MM.1S (cell line): ENCODE measurements around the gene TBX5.

Experiments used
- EZH2 ChIP-seq: fragments of 300-600 bp; sonication (generic); optimal IDR thresholded peaks from 2 replicates; pipeline ENCODE3; 2017; ENCODE audit warnings: low read depth, mild to moderate bottlenecking, antibody characterized with exemption, low read length, mixed read lengths
- TF ChIP-seq, protein P1 (sequence below): fragments of 300-600 bp; sonication (generic); IDR thresholded peaks from 2 replicates; pipeline ENCODE4 v1.5.1; 2016; ENCODE audit warnings: antibody characterized with exemption, low read length, mixed read lengths

DNA sequence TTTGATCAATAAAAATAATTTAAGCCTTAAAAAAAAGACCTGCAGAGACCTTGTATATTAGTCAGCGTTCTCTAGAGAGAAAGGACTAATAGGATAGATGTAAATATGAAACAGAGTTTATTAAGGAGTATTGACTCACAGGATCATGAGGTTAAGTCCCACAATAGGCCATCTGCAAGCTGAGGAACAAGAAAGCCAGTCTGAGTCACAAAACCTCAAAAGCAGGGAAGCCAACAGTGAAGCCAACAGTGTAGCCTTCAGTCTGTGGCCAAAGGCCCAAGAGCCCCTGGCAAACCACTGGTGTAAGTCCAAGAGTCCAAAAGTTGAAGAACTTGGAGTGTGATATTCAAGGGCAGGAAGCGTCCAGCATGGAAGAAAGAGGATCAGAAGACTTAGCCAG lies 66.3 kb downstream of the TBX5 start:
- TF ChIP-seq, protein P1, sequence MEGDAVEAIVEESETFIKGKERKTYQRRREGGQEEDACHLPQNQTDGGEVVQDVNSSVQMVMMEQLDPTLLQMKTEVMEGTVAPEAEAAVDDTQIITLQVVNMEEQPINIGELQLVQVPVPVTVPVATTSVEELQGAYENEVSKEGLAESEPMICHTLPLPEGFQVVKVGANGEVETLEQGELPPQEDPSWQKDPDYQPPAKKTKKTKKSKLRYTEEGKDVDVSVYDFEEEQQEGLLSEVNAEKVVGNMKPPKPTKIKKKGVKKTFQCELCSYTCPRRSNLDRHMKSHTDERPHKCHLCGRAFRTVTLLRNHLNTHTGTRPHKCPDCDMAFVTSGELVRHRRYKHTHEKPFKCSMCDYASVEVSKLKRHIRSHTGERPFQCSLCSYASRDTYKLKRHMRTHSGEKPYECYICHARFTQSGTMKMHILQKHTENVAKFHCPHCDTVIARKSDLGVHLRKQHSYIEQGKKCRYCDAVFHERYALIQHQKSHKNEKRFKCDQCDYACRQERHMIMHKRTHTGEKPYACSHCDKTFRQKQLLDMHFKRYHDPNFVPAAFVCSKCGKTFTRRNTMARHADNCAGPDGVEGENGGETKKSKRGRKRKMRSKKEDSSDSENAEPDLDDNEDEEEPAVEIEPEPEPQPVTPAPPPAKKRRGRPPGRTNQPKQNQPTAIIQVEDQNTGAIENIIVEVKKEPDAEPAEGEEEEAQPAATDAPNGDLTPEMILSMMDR: no peak
- TF ChIP-seq EZH2: no peak
